Astrocyte (in vitro differentiated cells and primary cell): ENCODE results near the gene WDR43. TPM values are rescaled to one million over a fixed set of nuclear protein-coding genes. Genes with fewer than 3 reads are reported as not detected.

Source experiments
- DNase-seq: peaks from one replicate; pipeline ENCODE4 v3.0.0-alpha.2; 2010; ENCODE audit warnings: low read depth
- FAIRE-seq: peaks from 2 replicates; lab custom pipeline; 2011; peaks lifted over from hg19 to GRCh38; lab: Jason Lieb, UNC
- H2AFZ ChIP-seq: 2 replicates; pipeline ENCODE4 v1.6.0; 2012; ENCODE audit warnings: low read depth, low read length, inconsistent platforms
- H3K27ac ChIP-seq: 2 replicates; pipeline ENCODE4 v1.5.1; 2011; ENCODE audit warnings: low read depth, low read length, inconsistent platforms
- H3K27me3 ChIP-seq: 2 replicates; pipeline ENCODE4 v1.6.0; 2011; ENCODE audit warnings: low read length, inconsistent platforms; ENCODE audit not compliant: insufficient read depth
- H3K36me3 ChIP-seq: 2 replicates; pipeline ENCODE4 v1.5.1; 2011; ENCODE audit warnings: low read length, inconsistent platforms; ENCODE audit not compliant: insufficient read depth
- H3K4me1 ChIP-seq: 2 replicates; pipeline ENCODE4 v1.5.1; 2011; ENCODE audit warnings: low read length, inconsistent platforms; ENCODE audit not compliant: insufficient read depth
- H3K4me2 ChIP-seq: 2 replicates; pipeline ENCODE4 v1.6.0; 2012; ENCODE audit warnings: low read length, inconsistent platforms
- H3K4me3 ChIP-seq: 2 replicates; pipeline ENCODE4 v1.5.1; 2011; ENCODE audit warnings: low read depth, mild to moderate bottlenecking, low read length, inconsistent platforms; ENCODE audit not compliant: insufficient read depth
- H3K79me2 ChIP-seq: 2 replicates; pipeline ENCODE4 v1.6.0; 2012; ENCODE audit warnings: mild to moderate bottlenecking, low read length, inconsistent platforms; ENCODE audit not compliant: insufficient read depth
- H3K9ac ChIP-seq: 2 replicates; pipeline ENCODE4 v1.6.0; 2012; ENCODE audit warnings: mild to moderate bottlenecking, low read length, inconsistent platforms
- H3K9me3 ChIP-seq: 2 replicates; pipeline ENCODE4 v1.5.1; 2012; ENCODE audit warnings: low read depth, mild to moderate bottlenecking, low read length, inconsistent platforms; ENCODE audit not compliant: insufficient read depth
- H4K20me1 ChIP-seq: 2 replicates; pipeline ENCODE4 v1.6.0; 2012; ENCODE audit warnings: low read length, inconsistent platforms; ENCODE audit not compliant: insufficient read depth
- H3K27ac Mint-ChIP-seq: one replicate; pipeline ENCODE4 v1.8.0; 2021; ENCODE audit warnings: mild to moderate bottlenecking, mixed read lengths; ENCODE audit not compliant: unreplicated experiment
- H3K27me3 Mint-ChIP-seq: one replicate; pipeline ENCODE4 v1.8.0; 2021; ENCODE audit warnings: low read depth, mixed read lengths; ENCODE audit not compliant: unreplicated experiment
- H3K36me3 Mint-ChIP-seq: one replicate; pipeline ENCODE4 v1.8.0; 2021; ENCODE audit warnings: low read depth, mixed read lengths; ENCODE audit not compliant: unreplicated experiment
- H3K4me1 Mint-ChIP-seq: one replicate; pipeline ENCODE4 v1.8.0; 2021; ENCODE audit warnings: low read depth, mixed read lengths; ENCODE audit not compliant: unreplicated experiment
- H3K4me3 Mint-ChIP-seq: one replicate; pipeline ENCODE4 v1.8.0; 2021; ENCODE audit warnings: mild to moderate bottlenecking, moderate library complexity, mixed read lengths; ENCODE audit not compliant: unreplicated experiment
- H3K9me3 Mint-ChIP-seq: one replicate; pipeline ENCODE4 v1.8.0; 2021; ENCODE audit warnings: mild to moderate bottlenecking, mixed read lengths; ENCODE audit not compliant: unreplicated experiment
- CTCF ChIP-seq: IDR thresholded peaks from 2 replicates; pipeline ENCODE4 v1.5.1; 2011; ENCODE audit warnings: low read depth, mild to moderate bottlenecking, inconsistent platforms, low read length, moderate library complexity; ENCODE audit not compliant: insufficient read depth
- EZH2 ChIP-seq: IDR thresholded peaks from 2 replicates; pipeline ENCODE4 v1.6.1; 2012; ENCODE audit warnings: mild to moderate bottlenecking, low read length, inconsistent platforms; ENCODE audit not compliant: insufficient read depth
- total RNA-seq: library from RNA; stranded (reverse); gene quantifications from 2 replicates; pipeline ENCODE4 v1.2.1, GENCODE V29; 2021

The WDR43 gene
- total RNA-seq, 1 donor from 2014 or later, result 83.9 TPM

GRCh38 chr2:28951910-28952835 is 57.7 kb downstream of the WDR43 start:
- H3K36me3 ChIP-seq, result peaks cover 16% of the 10 kb centered on the region
- H3K79me2 ChIP-seq, result no peaks in the 10 kb centered on the region
- Mint-ChIP-seq H3K9me3 (peaks cover 12% of the 10 kb centered on the region), H3K27ac (no peak overlapping the region), H3K27me3 (no peaks in the 10 kb centered on the region), H3K4me3 (no peak overlapping the region), H3K4me1 (peaks cover 15% of the 10 kb centered on the region), H3K36me3 (peaks cover 21% of the 10 kb centered on the region)
- H3K27me3 ChIP-seq, result no peaks in the 10 kb centered on the region
- no peaks in the 10 kb centered on the region for H3K9me3 ChIP-seq
- DNase-seq (no peak), FAIRE-seq (no peak)
- peaks cover 30% of the 10 kb centered on the region for H4K20me1 ChIP-seq
- TF ChIP-seq EZH2, result no peak
- no peak for TF ChIP-seq CTCF
- H3K4me2 ChIP-seq, result no peak overlapping the region
- H3K4me1 ChIP-seq, result no peaks in the 10 kb centered on the region
- no peak overlapping the region for H3K27ac ChIP-seq
- H2AFZ ChIP-seq, result no peak overlapping the region
- H3K4me3 ChIP-seq, result no peak overlapping the region
- H3K9ac ChIP-seq, result no peak overlapping the region

- no peaks in the 10 kb centered on the region for H3K27me3 ChIP-seq
- no peak for DNase-seq
- Mint-ChIP-seq H3K27me3 (no peaks in the 10 kb centered on the region), H3K36me3 (peaks cover 21% of the 10 kb centered on the region), H3K27ac (no peak overlapping the region), H3K4me3 (no peak overlapping the region), H3K4me1 (peaks cover 15% of the 10 kb centered on the region), H3K9me3 (peaks cover 12% of the 10 kb centered on the region)
- H3K36me3 ChIP-seq, result peaks cover 12% of the 10 kb centered on the region
- no peak overlapping the region for H3K9ac ChIP-seq
- H3K27ac ChIP-seq, result no peak overlapping the region
- no peaks in the 10 kb centered on the region for H3K9me3 ChIP-seq
- peaks cover 30% of the 10 kb centered on the region for H4K20me1 ChIP-seq
- H2AFZ ChIP-seq, result no peak overlapping the region
- H3K4me3 ChIP-seq, result no peak overlapping the region
- no peaks in the 10 kb centered on the region for H3K4me1 ChIP-seq
- FAIRE-seq, result no peak
- H3K79me2 ChIP-seq, result no peaks in the 10 kb centered on the region
- no peak overlapping the region for H3K4me2 ChIP-seq
- TF ChIP-seq EZH2, result no peak
- no peak for TF ChIP-seq CTCF
Observed at GRCh38 chr2:28952836-28953211, 58.4 kb downstream of the WDR43 start.

GRCh38 chr2:28955467-28955866 is 61.0 kb downstream of the WDR43 start:
- H2AFZ ChIP-seq, result no peak overlapping the region
- no peaks in the 10 kb centered on the region for H3K79me2 ChIP-seq
- H3K36me3 Mint-ChIP-seq, result peaks cover under 1% of the 10 kb centered on the region
- no peak overlapping the region for H3K27ac Mint-ChIP-seq
- no peaks in the 10 kb centered on the region for H3K27me3 ChIP-seq
- H3K27ac ChIP-seq, result no peak overlapping the region
- H3K36me3 ChIP-seq, result no peaks in the 10 kb centered on the region
- H3K9me3 ChIP-seq, result no peaks in the 10 kb centered on the region
- no peak overlapping the region for H3K4me3 Mint-ChIP-seq
- DNase-seq (no peak), FAIRE-seq (no peak)
- peaks cover 12% of the 10 kb centered on the region for H3K4me1 Mint-ChIP-seq
- no peaks in the 10 kb centered on the region for H3K4me1 ChIP-seq
- no peak overlapping the region for H3K4me3 ChIP-seq
- no peak overlapping the region for H3K4me2 ChIP-seq
- TF ChIP-seq CTCF (no peak), EZH2 (no peak)
- no peaks in the 10 kb centered on the region for H3K27me3 Mint-ChIP-seq
- H3K9me3 Mint-ChIP-seq, result no peaks in the 10 kb centered on the region
- no peak overlapping the region for H3K9ac ChIP-seq
- peaks cover 13% of the 10 kb centered on the region for H4K20me1 ChIP-seq
